HFFc6 (cell line): ENCODE results near the gene KBTBD8. TPM values are rescaled to one million over a fixed set of nuclear protein-coding genes. Genes with fewer than 3 reads are reported as not detected.

Experiments used
- DNase-seq: peaks from one replicate; pipeline ENCODE4 v3.0.0-alpha.2; 2018
- H3K27ac Mint-ChIP-seq: 2 replicates; pipeline ENCODE4 v1.8.0; 2020; ENCODE audit warnings: mild to moderate bottlenecking, mixed read lengths
- H3K27me3 Mint-ChIP-seq: 2 replicates; pipeline ENCODE4 v1.8.0; 2021; ENCODE audit warnings: mild to moderate bottlenecking, moderate library complexity, mixed read lengths; ENCODE audit not compliant: insufficient read depth
- H3K36me3 Mint-ChIP-seq: 2 replicates; pipeline ENCODE4 v1.8.0; 2021; ENCODE audit warnings: low read depth, mixed read lengths
- H3K4me1 Mint-ChIP-seq: 2 replicates; pipeline ENCODE4 v1.8.0; 2020; ENCODE audit warnings: low read depth, mixed read lengths
- H3K4me3 Mint-ChIP-seq: 2 replicates; pipeline ENCODE4 v1.8.0; 2020; ENCODE audit warnings: mild to moderate bottlenecking, moderate library complexity, mixed read lengths
- H3K9me3 Mint-ChIP-seq: 2 replicates; pipeline ENCODE4 v1.8.0; 2020; ENCODE audit warnings: mild to moderate bottlenecking, mixed read lengths
- CTCF ChIP-seq: fragments of 200-600 bp; sonication (generic); IDR thresholded peaks from 2 replicates; pipeline ENCODE4 v1.5.0; 2021; ENCODE audit warnings: antibody characterized with exemption, mild to moderate bottlenecking
- total RNA-seq, 6 experiments: library from RNA; stranded (reverse); fragmentation: NEBNext Ultra II Directional; extraction: Animal tissue kit (Norgen Biotek cat#: 25700); gene quantifications; 2 replicates in 1 of 6; 3 replicates in 5 of 6; pipeline ENCODE4 v1.2.3, GENCODE V29; 2021

Gene KBTBD8
- total RNA-seq, 6 experiments from 2014 or later, result 1.3 to 2.4 (median 1.7) TPM

DNA sequence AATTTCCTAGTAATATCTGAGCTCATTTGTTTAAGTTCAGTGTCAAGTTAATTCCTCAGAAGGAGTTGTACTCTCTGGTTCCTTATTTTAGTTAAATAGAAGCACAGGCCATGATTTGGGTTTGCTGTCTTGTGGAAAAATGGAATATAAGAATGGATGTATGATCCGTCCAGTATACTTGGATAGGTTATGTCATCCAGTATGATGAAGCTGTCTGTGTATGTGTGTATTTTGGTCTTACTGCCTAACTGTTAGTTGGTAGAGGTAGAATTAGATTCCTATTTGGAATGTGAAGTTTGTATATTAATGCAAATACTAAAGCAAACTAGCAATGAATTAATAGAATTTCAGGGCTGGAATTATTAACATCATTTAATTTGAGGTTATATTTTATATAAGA is 7.9 kb downstream of the KBTBD8 start:
- TF ChIP-seq CTCF, result no peak
- H3K27me3 Mint-ChIP-seq, result no peaks in the 10 kb centered on the region
- H3K36me3 Mint-ChIP-seq, result peaks cover 23% of the 10 kb centered on the region
- H3K4me1 Mint-ChIP-seq, result peaks cover 17% of the 10 kb centered on the region
- H3K27ac Mint-ChIP-seq, result no peak overlapping the region
- H3K4me3 Mint-ChIP-seq, result no peak overlapping the region
- DNase-seq, result no peak
- no peaks in the 10 kb centered on the region for H3K9me3 Mint-ChIP-seq

DNA sequence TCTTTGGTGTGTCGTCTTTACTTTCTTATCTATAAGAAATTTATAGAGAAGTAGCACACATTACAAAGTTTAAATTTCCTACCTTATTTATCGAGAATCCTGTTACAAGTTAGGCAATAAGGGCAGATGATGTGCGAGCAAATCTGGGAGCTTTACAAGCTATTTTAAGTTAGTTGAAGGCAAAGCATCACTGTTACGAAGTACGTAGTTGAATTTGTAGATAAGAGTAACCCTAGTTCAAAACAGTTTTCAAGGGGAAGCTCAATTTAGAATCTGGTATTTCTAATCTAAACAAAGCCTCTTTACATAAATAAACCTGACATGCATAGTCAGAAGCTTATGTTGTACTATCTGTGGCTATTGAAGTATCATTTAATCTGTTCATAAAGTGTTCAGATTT is 8.4 kb downstream of the KBTBD8 start:
- Mint-ChIP-seq H3K4me3 (no peak overlapping the region), H3K4me1 (peaks cover 17% of the 10 kb centered on the region), H3K36me3 (peaks cover 23% of the 10 kb centered on the region), H3K27me3 (no peaks in the 10 kb centered on the region), H3K9me3 (no peaks in the 10 kb centered on the region), H3K27ac (no peak overlapping the region)
- no peak for DNase-seq
- no peak for TF ChIP-seq CTCF

- H3K9me3 Mint-ChIP-seq, result no peaks in the 10 kb centered on the region
- H3K27me3 Mint-ChIP-seq, result no peaks in the 10 kb centered on the region
- DNase-seq, result no peak
- no peak overlapping the region for H3K27ac Mint-ChIP-seq
- peaks cover 17% of the 10 kb centered on the region for H3K4me1 Mint-ChIP-seq
- no peak overlapping the region for H3K4me3 Mint-ChIP-seq
- no peak for TF ChIP-seq CTCF
- H3K36me3 Mint-ChIP-seq, result peaks cover 19% of the 10 kb centered on the region
Observed at GRCh38 chr3:67008388-67008787, 10.3 kb downstream of the KBTBD8 start.

GRCh38 chr3:67009716-67010115 is 11.6 kb downstream of the KBTBD8 start:
- Mint-ChIP-seq H3K27me3 (no peaks in the 10 kb centered on the region), H3K4me1 (peaks cover 17% of the 10 kb centered on the region), H3K9me3 (no peaks in the 10 kb centered on the region), H3K27ac (no peak overlapping the region), H3K36me3 (peaks cover 10% of the 10 kb centered on the region; the same call in 1 of the 2 replicates), H3K4me3 (no peak overlapping the region)
- no peak for DNase-seq
- no peak for TF ChIP-seq CTCF

- TF ChIP-seq CTCF, result no peak
- Mint-ChIP-seq H3K4me3 (no peak overlapping the region), H3K4me1 (peaks cover 7% of the 10 kb centered on the region), H3K27me3 (peaks cover 3% of the 10 kb centered on the region; the same call in 1 of the 2 replicates), H3K36me3 (peaks cover 10% of the 10 kb centered on the region; the same call in 1 of the 2 replicates), H3K27ac (no peak overlapping the region), H3K9me3 (no peaks in the 10 kb centered on the region)
- no peak for DNase-seq
Observed at GRCh38 chr3:67011414-67012131, 13.5 kb downstream of the KBTBD8 start.
